ENCODE measurements around the gene PLLP.

PLLP gene

DNA sequence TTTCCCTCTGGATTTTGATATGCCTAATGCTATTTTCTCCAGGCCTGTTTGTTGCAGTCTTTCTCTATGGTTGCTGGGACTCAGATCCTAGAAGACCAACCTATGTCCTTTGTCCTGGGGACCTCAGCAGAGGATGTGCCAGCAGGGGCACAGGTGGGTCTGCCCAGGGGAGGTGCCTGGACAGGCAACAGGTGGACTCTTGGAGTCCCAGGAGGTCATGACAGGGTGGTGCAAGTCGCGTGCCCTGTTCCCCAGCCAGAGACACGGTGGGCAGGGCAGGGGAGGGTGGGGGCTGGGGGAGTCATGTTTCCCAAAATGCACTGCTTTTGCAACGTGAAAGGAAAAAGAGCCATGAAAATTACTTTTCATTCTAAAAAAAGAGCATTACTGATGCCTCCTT is 26.3 kb upstream of the PLLP start:
- Histone ChIP-seq H3K4me1 (ENCODE audit: control insufficient read depth, insufficient read depth, low read length) (no peaks in the 10 kb centered on the region), H3K4me3 (ENCODE audit: low read length) (no peak overlapping the region), H3K27me3 (ENCODE audit: control insufficient read depth, insufficient read depth, low read length) (no peaks in the 10 kb centered on the region), H3K27ac (ENCODE audit: low read depth, low read length) (no peak overlapping the region), H3K9ac (ENCODE audit: low read length) (no peak overlapping the region), H3K36me3 (ENCODE audit: control insufficient read depth, insufficient read depth, low read length) (no peaks in the 10 kb centered on the region)

DNA sequence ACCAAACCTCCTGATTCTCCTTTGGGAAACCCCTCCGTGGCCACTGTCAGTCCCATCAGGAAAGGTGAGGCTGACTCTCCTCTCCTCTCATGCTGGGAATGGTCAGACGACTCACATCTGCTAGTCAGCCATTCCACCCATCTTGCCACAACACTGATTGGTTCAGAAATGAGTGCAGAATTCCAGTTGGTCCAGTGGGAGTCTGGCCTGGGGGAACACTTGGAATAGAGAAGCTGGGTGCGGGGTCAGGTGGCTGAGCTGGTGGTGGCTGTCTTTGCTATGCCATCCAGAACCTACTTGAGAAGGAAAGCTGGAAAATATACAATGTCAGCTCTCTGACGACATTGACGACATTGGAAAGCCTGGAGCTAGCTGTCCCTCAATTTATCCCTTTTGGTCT is 23.6 kb upstream of the PLLP start:
- Histone ChIP-seq H3K4me3 (ENCODE audit: low read length) (no peak overlapping the region), H3K9ac (ENCODE audit: low read length) (no peak overlapping the region), H3K27me3 (ENCODE audit: control insufficient read depth, insufficient read depth, low read length) (no peaks in the 10 kb centered on the region), H3K4me1 (ENCODE audit: control insufficient read depth, insufficient read depth, low read length) (no peaks in the 10 kb centered on the region), H3K27ac (ENCODE audit: low read depth, low read length) (no peak overlapping the region), H3K36me3 (ENCODE audit: control insufficient read depth, insufficient read depth, low read length) (no peaks in the 10 kb centered on the region)

DNA sequence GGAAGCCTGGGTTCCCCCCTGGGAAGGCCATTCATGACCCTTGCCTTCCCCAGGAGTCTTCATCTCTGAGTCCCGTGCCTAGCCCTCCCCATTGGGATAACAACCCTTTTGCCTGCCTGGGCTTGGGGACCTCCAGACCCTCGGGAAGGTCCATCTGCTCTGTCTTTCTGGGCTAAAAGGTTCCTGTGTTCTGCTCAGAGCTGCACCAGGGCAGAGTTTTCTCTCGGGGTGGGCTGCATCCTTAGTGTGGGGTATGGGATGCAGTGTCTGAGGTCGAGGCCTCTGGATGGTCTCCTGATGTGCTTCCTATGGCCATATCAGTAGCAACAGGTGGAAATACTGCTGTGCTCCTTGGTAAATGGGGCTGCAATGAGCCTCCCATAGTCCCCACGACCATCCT is 22.9 kb upstream of the PLLP start:
- no peaks in the 10 kb centered on the region for H3K4me1 ChIP-seq (ENCODE audit: control insufficient read depth, insufficient read depth, low read length)
- no peak overlapping the region for H3K9ac ChIP-seq (ENCODE audit: low read length)
- H3K36me3 ChIP-seq (ENCODE audit: control insufficient read depth, insufficient read depth, low read length) = no peaks in the 10 kb centered on the region
- no peaks in the 10 kb centered on the region for H3K27me3 ChIP-seq (ENCODE audit: control insufficient read depth, insufficient read depth, low read length)
- no peak overlapping the region for H3K27ac ChIP-seq (ENCODE audit: low read depth, low read length)
- H3K4me3 ChIP-seq (ENCODE audit: low read length) = no peak overlapping the region

DNA sequence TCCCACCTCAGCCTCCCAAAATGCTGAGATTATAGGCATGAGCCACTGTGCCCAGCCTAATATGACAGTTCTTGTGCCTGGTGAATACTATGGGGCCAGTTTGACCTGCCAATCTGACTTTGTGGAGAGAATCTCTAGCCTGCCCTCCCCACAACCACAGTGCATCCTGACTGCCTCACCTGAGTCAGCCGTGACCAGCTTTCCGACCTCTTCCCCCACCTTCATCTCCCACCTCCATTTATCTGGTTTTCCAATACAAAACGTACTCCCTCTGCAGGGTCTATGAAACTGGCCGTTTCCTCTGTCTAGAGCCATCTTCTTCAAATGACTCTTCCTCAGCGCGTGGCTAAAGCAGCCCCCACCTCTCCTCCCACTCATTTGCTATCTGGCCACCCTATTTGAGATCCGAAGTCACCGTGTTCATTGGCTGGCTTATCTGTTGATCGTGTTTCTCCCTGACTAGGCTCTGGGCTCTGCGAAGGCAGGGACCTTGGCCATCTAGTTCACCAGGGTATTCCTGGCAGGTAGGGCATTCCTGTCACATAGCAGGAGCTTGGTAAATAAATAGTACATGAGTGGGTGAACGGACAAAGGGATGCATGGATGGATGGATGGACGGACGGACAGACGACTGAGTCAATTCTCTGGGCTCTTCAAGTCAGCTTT is 22.3 kb upstream of the PLLP start:
- Histone ChIP-seq H3K36me3 (ENCODE audit: control insufficient read depth, insufficient read depth, low read length) (no peaks in the 10 kb centered on the region), H3K27me3 (ENCODE audit: control insufficient read depth, insufficient read depth, low read length) (no peaks in the 10 kb centered on the region), H3K4me1 (ENCODE audit: control insufficient read depth, insufficient read depth, low read length) (no peaks in the 10 kb centered on the region), H3K9ac (ENCODE audit: low read length) (no peak overlapping the region), H3K27ac (ENCODE audit: low read depth, low read length) (no peak overlapping the region), H3K4me3 (ENCODE audit: low read length) (no peak overlapping the region)

DNA sequence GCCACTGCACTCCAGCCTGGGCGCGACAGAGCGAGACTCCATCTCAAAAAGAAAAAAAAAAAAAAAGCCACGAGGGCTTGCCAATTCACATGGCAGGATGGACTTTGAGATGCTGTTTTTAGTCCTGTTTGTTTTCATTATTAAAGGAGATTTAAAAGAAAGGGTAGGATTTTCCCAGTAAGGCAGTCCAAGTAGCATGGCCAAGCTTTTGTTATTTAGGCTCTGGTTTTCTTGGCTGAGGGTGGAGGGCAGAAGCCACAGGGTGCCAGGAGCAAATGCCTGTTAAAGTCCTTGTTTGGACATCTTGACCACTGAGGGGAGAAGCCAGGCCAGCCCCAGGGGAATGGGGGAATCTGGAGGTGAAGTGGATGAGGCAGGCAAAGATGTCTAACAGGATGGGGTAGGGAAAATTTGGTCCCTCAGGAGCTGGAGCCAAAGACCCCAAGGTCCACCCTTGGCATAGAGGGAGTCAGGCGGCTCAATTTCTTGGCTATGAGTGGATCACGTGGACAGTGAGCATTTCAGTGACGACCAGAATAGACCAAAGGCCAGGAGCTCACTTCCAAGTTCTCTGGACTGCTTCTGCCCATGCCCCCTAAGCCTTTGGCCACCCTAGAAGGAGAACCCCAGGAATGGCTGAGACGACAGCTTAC is 20.8 kb upstream of the PLLP start:
- peaks cover 3% of the 10 kb centered on the region for H3K4me1 ChIP-seq (ENCODE audit: control insufficient read depth, insufficient read depth, low read length)
- no peak overlapping the region for H3K9ac ChIP-seq (ENCODE audit: low read length)

DNA sequence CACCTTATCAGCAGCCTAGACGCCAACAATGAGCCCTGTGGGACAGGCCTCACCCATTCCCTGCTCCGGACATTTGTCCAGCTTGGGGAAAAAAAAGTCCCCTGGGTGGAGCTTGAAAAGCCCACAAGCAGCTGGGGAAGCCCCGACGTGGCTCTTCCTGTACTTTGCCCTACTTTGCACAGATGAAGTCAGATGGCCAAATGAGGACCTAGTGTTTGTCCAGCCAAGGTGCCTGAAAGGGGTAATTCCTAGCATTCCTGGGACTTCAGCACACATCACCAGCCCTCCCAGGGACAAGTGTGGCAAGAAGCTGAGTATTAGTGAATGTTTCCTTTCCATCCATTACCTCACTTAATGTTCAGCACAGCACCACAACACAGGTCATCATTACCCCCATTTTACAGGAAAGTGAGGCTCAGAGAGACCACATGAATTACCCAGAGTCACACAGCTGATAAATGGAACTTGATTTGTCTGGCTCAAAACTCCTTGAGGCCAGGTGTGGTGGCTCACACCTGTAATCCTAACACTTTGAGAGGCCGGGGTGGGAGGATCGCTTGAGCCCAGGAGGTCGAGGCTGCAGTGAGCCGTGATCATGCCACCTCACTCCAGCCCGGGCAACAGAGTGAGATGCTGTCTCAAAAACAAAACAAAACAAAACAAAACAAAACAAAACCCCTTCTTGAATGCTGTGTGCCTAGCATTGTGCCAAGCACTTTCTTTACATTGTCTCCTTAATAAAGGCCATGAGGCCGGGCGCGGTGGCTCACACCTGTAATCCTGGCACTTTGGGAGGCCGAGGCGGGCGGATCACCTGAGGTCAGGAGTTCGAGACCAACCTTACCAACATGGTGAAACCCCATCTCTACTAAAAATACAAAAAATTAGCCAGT is 19.9 kb upstream of the PLLP start:
- H3K36me3 ChIP-seq (ENCODE audit: control insufficient read depth, insufficient read depth, low read length) = no peaks in the 10 kb centered on the region
- H3K27me3 ChIP-seq (ENCODE audit: control insufficient read depth, insufficient read depth, low read length) = no peaks in the 10 kb centered on the region
- H3K4me3 ChIP-seq (ENCODE audit: low read length) = no peak overlapping the region
- H3K9ac ChIP-seq (ENCODE audit: low read length) = no peak overlapping the region
- no peak overlapping the region for H3K27ac ChIP-seq (ENCODE audit: low read depth, low read length)
- peaks cover 4% of the 10 kb centered on the region for H3K4me1 ChIP-seq (ENCODE audit: control insufficient read depth, insufficient read depth, low read length)

More for the DNA sequence above, 20.8 kb upstream of the PLLP start:
- no peak overlapping the region for H3K4me3 ChIP-seq (ENCODE audit: low read length)
- no peaks in the 10 kb centered on the region for H3K27me3 ChIP-seq (ENCODE audit: control insufficient read depth, insufficient read depth, low read length)
- no peak overlapping the region for H3K27ac ChIP-seq (ENCODE audit: low read depth, low read length)
- no peaks in the 10 kb centered on the region for H3K36me3 ChIP-seq (ENCODE audit: control insufficient read depth, insufficient read depth, low read length)

DNA sequence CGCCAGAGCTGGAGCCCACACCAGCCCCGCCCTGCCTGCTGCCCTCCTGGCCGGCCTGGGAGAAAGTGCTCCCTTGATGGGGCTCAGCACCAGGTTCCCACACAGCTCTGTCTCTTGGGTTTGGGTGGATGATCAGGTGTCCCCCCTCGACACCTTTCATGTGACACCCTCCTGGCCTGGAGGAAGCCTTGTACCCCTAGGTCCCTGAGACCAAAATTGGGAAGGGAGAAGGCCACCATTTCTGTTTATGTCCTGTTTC is 19.4 kb upstream of the PLLP start:
- no peak overlapping the region for H3K9ac ChIP-seq (ENCODE audit: low read length)
- no peak overlapping the region for H3K27ac ChIP-seq (ENCODE audit: low read depth, low read length)
- peaks cover 9% of the 10 kb centered on the region for H3K4me1 ChIP-seq (ENCODE audit: control insufficient read depth, insufficient read depth, low read length)
- no peak overlapping the region for H3K4me3 ChIP-seq (ENCODE audit: low read length)
- no peaks in the 10 kb centered on the region for H3K36me3 ChIP-seq (ENCODE audit: control insufficient read depth, insufficient read depth, low read length)
- H3K27me3 ChIP-seq (ENCODE audit: control insufficient read depth, insufficient read depth, low read length) = no peaks in the 10 kb centered on the region

DNA sequence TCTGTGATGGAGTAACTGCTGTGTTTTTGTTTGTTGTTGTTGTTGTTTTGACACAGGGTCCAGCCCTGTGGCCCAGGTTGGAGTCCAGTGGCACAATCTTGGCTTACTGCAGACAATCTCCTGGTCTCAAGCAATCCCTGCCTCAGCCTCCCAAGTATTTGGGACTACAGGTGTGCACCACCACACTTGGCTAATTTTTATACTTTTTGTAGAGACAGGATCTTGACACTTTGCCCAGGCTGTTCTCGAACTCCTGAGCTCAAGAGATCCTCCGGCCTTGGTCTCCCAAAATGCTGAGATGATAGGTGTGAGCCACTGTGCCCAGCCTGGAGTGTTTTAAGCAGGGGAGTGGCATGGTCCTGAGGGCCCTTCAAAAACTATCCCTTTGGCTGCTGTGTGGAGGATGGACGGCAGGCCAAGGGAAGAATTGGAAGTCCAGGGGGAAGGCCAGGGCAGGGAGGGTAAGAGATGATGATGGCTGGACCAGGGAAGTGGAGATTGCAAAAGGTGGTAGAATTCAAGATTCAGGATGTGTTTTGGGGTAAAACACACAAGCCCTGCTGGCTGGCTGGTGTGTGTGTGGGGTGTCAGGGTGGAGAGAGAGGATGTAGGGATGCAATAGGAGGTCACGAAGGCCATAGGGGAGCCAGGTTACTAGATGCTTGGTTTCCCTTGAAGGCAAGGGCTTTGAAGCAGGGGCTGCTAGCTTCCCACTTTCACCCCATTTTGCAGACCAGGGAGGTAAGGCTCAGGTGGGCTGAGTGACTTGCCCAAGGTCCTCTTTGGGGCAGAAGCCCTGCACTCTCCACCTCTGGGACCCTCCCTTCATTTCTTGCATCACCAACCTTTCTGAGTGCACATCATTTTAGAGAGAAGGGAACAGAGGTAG is 18.8 kb upstream of the PLLP start:
- H3K4me1 ChIP-seq (ENCODE audit: control insufficient read depth, insufficient read depth, low read length) = peaks cover 9% of the 10 kb centered on the region
- no peaks in the 10 kb centered on the region for H3K36me3 ChIP-seq (ENCODE audit: control insufficient read depth, insufficient read depth, low read length)
- no peak overlapping the region for H3K9ac ChIP-seq (ENCODE audit: low read length)
- no peak overlapping the region for H3K4me3 ChIP-seq (ENCODE audit: low read length)
- no peaks in the 10 kb centered on the region for H3K27me3 ChIP-seq (ENCODE audit: control insufficient read depth, insufficient read depth, low read length)
- H3K27ac ChIP-seq (ENCODE audit: low read depth, low read length) = no peak overlapping the region

DNA sequence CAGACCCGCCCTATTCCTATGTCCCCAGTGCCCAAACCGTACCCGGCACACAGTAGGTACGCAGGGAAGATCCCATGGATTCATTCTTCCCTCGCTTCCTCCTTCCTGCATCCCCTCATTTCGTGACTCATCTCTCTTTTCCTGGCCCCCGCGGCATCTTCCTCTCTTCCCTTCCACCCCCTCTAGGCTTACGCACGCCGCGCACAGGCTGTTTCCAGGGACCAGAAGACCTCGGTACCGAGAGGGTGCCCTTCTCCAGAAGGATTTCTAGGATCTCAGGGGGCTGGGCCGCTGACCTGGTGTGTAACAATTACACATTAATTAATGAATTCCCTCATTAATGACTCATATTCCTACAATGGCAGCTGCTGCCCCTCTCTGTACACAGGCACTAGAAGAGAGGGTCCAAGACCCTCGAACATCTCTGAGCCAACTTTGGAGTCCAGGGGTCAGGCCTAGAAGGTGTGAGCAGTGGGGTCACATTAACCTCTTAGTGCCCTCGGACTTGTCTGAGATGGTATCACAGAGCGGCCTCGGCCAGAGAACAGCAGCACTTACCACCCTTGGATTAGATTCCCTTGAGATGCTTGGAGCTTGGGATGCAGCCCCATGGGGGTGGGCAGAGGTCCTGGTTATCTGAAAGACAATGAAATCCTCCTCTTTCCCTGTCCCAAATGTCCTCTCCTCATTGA is 16.8 kb upstream of the PLLP start:
- Histone ChIP-seq H3K4me1 (ENCODE audit: control insufficient read depth, insufficient read depth, low read length) (peaks cover 9% of the 10 kb centered on the region), H3K4me3 (ENCODE audit: low read length) (peak overlapping the region; percentile 44), H3K27me3 (ENCODE audit: control insufficient read depth, insufficient read depth, low read length) (no peaks in the 10 kb centered on the region), H3K36me3 (ENCODE audit: control insufficient read depth, insufficient read depth, low read length) (no peaks in the 10 kb centered on the region), H3K9ac (ENCODE audit: low read length) (no peak overlapping the region), H3K27ac (ENCODE audit: low read depth, low read length) (no peak overlapping the region)

DNA sequence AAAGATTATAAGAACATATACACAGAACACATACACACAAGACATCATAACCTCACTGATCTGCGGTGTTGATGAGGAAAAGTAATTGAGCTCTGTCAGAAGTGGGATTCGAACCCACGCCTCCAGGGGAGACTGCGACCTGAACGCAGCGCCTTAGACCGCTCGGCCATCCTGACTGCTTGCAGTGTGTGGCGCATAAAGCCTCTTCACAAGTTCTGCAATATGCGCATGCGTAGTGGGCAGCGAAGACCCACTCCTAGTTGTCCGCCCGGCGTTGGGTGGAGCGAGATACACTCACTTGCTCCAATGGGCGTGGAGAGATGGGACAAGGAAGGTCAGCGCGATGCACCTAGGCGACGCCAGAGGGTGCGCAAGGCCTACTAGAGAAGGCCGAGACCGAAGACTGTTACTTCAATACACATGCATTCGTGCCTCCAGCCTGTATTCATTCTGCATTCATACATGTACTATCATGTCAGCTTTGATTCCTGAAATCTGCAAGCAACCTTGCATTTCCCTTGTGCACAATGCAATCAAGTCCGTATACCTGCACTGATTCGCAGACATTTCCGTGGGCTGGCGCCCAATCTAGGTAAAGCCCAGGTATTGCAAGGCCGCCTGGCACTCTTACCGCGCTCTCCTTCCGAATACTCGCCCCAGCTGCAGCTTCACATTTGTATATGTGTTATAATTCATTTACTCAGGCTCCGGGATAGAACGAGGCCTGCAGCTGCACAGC is 16.1 kb upstream of the PLLP start:
- Histone ChIP-seq H3K4me3 (ENCODE audit: low read length) (peak overlapping the region; percentile 66), H3K4me1 (ENCODE audit: control insufficient read depth, insufficient read depth, low read length) (peaks cover 9% of the 10 kb centered on the region), H3K36me3 (ENCODE audit: control insufficient read depth, insufficient read depth, low read length) (no peaks in the 10 kb centered on the region), H3K9ac (ENCODE audit: low read length) (no peak overlapping the region), H3K27ac (ENCODE audit: low read depth, low read length) (peak overlapping the region; percentile 87), H3K27me3 (ENCODE audit: control insufficient read depth, insufficient read depth, low read length) (no peaks in the 10 kb centered on the region)

DNA sequence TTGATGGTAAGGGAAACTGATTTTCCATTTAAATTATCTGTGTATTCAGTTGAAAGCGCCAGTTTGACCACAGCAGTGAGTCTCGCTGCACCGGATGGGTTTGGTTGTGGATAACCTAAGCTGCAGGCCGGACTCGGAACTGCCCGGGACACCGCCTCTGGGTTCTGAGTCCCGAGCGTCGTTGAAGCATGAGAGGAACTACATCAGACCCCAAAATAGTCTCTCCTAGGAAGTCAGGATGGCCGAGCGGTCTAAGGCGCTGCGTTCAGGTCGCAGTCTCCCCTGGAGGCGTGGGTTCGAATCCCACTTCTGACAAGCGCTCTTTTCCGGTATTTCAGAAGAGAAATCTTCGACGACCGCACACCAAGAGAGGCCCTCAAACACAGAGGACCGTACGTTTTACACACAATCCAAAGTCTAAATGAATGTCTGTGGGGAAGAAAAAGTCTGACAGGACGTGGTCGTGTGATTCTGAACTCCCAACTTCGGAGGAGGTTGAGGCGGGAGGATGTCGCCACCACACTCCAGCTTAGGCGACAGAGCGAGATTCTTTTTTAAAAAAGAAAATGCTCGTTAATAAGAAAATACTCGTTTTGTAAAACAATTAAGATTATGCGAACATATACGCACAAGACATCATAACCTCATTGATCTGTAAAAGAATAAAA is 15.4 kb upstream of the PLLP start:
- Histone ChIP-seq H3K9ac (ENCODE audit: low read length) (peak overlapping the region; percentile 27), H3K4me1 (ENCODE audit: control insufficient read depth, insufficient read depth, low read length) (peaks cover 9% of the 10 kb centered on the region), H3K27me3 (ENCODE audit: control insufficient read depth, insufficient read depth, low read length) (no peaks in the 10 kb centered on the region), H3K27ac (ENCODE audit: low read depth, low read length) (peak overlapping the region; percentile 87), H3K36me3 (ENCODE audit: control insufficient read depth, insufficient read depth, low read length) (no peaks in the 10 kb centered on the region), H3K4me3 (ENCODE audit: low read length) (peak overlapping the region; percentile 66)

All from rectal smooth muscle tissue (tissue), 1 donor.